HG02938 (cell line): ENCODE results near the gene CMPK1.
A peak's percentile ranks its signal among the peaks of the same experiment; 100 is the strongest.
"Not testable (repeated sequence)": the region's sequence is repeated elsewhere in the genome, so short reads cannot be mapped to it uniquely, and the experiment has no call there.

ENCODE experiments used
- ATAC-seq: cut with Tn5 transposase; IDR thresholded peaks from one replicate; pipeline ENCODE4 v1.9.1; 2021; ENCODE audit warnings: mild to moderate bottlenecking, moderate library complexity; ENCODE audit not compliant: unreplicated experiment

Gene CMPK1

DNA sequence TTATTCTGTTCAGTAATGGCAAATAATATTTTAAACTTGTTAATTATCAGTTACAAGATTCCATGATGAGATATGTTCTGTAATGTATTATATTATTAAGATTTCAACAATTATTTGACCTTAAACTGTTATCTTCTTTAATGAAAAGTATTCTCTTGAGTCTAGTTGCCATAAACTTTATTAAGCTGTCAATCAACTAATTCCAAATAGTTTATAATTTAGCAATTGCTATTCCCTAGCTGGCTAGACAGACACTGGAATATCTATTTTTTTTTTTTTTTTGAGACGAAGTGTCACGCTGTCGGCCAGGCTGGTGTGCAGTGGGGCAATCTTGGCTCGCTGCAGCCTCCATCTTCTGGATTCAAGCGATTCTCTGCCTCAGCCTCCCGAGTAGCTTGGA lies 3.8 kb downstream of the CMPK1 start:
- ATAC-seq = no peak

DNA sequence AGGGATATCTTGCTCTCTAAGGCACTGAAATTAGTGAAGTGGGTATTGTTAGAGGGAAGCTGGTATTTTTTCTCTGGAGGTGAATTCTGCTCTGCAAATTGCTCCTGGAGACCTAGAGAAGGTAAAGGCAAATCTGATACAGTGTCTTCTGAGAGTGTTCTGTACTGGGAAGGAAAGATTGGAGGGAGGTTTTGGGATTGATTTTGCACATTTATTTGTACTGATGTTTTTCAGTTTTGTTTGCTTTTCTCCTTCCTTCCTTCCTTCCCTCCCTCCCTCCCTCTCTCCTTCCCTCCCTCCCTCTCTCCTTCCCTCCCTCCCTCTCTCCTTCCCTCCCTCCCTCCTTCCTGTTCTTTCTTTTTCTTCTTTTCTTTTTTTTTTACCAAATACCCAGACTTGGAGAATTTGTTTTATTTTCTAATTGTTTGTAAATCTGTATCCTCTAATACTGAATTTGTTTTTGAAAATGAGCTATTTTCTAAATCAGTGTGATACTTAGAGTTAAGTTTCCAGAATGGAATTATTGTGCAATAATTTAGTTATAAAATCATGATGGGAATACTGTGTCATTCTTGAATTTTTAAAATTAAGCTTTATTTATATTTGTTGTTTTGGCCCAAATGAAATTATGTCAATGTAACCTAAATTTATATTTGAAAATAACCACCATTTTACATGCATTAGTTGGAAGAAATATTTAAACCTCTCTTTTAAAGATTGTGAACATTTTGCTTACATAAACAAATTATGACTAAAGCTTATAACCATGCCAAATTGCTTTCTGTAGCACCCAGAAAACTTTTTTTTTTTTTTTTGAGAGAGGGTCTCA lies 4.9 kb downstream of the CMPK1 start:
- ATAC-seq = no peak

DNA sequence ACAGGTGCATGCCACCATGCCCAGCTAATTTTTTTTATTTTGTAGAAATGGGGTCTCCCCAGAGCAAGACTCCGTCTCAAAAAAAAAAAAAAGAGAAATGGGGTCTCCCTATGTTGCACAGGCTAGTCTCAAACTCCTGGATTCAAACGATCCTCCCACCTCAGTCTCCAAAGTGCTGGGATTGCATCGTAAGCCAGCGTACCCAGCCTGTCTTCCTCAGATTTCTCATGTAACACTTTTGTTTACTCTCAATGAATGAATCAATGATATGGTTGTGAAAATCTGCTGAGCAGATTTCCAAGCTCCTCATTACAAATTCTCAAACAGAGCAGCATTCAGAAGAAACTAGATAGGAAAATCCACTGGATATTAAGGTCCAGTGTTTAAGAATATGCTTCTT lies 6.6 kb downstream of the CMPK1 start:
- no peak for ATAC-seq

DNA sequence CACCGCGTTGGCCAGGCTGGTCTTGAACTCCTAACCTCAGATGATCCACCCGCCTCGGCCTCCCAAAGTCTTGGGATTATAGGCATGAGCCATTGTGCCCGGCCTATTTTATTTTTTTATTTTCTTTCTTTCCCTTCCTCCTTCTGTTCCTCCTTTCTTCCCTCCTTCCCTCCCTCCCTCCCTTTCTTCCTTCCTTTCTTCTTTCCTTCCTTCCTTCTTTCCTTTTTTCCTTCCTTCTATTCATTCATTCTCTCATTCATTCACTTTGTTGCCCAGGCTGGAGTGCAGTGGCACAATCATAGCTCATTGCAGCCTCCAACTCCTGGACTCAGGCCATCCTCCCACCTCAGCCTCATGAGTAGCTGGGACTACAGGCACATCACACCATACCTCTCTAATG lies 13.4 kb downstream of the CMPK1 start:
- not testable (repeated sequence) for ATAC-seq

DNA sequence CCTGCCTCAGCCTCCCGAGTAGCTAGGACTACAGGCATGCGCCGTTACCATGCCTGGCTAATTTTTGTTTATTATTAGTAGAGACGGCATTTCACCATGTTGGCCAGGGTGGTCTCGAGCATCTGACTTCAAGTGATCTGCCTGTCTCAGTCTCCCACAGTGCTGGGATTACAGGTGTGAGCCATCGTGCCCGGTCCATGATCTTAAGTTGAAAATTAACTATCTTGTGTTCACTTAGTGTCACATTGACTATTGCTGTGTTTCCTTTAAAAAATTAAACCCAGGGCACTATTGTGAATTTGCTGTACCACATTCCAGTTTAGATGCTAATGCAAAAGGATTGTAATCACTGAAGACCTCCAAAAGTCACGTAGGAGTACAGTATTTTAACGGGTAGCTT lies 14.1 kb downstream of the CMPK1 start:
- no peak for ATAC-seq

DNA sequence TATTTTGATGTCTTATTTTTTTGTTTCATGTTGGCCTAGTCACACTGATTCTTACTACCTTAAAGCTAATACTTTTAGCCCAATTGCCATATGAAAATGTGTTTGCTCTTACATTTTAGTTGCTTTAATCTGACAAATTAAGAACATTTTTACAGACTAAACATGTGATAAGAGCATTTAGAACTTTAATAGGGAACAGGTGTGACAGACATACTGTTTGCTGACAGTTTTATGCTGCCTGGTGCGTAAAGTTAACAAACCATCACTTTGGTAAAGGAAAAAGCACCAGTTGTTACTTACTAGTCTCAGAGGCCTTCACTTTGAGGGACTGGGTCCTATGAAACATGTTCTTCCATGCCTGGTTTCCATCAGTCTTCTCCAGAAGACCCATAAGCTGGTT lies 14.7 kb downstream of the CMPK1 start:
- no peak for ATAC-seq

DNA sequence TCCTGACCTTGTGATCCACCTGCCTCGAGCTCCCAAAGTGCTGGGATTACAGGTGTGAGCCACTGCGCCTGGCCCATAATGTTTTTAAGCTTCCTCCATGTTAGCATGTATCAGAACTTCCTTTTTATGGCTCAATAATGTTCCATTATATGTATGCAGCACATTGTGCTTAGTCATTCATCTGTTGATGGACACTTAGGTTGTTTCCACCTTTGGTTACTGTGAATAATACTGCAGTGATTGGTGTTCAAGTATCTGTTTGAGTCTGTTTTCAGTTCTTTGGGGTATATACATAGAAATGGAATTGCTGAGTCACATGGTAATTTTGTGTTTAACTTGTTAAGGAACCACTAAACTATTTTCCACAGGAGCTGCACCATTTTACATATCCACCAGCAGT lies 17.7 kb downstream of the CMPK1 start:
- ATAC-seq = peak; percentile 83

DNA sequence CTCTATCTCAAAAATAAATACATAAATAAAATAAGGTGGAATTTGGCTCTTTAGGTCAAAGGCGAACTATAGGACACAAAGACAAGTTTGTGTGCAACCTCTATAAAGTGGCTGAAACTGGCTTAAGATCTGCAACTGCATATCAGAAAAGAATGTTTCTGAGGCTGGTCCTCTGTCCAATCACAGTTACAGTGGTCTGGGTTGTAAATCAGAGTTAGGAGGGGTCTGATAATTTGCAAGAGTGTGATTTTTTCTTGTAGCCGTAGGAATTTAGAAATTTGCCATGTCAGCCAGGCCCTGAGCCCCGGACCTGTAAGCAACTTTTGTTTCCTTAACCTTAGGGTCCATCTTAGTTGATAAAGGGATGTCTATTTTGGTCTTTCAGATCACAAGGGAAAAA lies 27.8 kb downstream of the CMPK1 start:
- no peak for ATAC-seq

DNA sequence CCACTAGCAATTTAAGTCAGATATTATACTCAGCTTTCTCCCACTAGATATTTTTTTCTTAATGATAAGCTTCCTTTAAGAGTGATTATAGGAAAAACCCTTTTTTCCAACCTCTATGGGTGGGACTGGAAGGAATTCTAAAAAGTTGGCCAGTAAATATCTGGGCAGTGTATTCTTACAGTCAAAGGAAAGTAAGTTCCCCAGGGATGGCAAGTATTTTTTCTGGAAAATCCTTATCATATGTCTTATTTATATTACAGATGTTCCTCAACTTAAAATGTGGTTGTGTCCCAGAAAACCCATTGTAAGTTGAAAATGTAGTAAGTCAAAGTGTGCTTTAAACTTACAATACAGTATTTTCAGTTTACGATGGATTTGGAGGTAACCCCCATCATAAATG lies 29.2 kb downstream of the CMPK1 start:
- ATAC-seq = no peak

DNA sequence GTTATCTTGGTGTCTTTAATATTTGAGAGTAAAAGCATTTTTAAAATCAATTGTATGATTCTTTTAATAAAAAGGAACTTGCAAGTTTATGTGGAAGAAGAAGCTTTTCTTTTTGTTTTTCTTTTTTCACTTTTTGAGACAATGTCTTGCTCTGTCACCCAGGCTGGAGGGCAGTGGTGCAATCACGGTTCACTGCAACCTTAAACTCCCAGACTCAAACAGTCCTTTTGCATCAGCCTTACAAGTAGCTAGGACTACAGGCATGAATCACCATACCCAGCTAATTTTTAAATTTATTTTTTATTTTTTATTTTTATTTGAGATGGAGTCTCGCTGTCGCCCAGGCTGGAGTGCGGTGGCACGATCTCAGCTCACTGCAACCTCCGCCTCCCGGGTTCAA lies 34.1 kb downstream of the CMPK1 start:
- no peak for ATAC-seq

DNA sequence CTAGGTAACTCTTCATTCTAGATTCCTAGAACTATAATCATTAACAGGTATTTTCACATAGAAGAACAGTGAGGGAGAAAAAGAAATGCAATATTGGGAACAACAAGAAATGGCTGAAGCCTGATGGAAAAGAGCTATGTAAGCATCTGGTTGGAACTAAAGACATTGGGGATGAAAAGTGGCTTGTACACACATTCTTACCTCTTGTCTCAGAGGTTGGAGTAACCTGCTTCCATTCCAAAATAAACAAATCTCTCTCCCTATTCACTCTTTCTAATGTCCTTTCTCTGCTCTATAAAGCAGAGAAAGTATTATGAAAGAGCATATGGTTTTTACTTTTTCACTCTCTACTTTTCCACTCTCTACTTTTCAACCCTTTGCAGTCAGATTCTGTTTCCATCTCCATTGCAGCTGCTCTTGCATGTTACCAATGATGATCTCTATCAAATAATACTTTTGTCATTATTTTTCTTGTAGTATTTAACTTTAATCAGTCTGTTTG lies 37.5 kb downstream of the CMPK1 start:
- no peak for ATAC-seq

DNA sequence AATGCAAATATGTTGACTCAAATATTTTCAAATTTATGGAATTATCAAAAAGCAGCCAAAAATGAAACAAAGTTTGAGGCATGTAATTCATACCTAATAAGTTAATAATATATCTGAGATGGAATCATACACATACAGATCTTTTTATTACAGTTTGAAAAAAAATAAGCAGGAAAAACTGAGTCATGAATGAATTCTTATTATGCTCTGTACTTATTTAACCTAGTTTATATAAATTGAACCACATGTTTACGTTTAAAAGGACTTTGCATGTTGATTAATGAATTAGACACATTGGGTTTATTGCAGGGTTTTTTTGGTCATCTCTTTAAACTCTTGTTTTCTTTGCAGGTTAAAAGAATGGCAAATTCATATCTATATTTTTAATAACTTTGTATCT lies 40.9 kb downstream of the CMPK1 start:
- ATAC-seq = no peak

DNA sequence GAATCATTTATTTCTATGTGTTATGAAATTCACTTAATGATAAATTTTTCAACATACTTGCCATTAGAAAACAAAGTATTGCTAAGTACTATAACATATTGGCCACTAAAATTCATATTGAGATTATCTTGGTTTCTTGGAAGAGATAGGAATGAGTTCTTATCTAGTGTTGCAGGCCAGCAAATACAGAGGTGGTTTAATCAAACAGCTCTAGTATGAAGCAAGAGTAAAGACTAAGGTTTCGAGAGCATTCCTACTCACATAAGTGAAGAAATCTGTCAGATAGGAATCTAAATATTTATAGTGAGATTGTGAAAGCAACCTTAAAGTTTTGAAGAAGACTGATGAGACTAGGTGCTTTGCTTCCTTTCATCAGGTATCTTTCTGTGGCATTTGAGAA lies 44.6 kb downstream of the CMPK1 start:
- no peak for ATAC-seq

DNA sequence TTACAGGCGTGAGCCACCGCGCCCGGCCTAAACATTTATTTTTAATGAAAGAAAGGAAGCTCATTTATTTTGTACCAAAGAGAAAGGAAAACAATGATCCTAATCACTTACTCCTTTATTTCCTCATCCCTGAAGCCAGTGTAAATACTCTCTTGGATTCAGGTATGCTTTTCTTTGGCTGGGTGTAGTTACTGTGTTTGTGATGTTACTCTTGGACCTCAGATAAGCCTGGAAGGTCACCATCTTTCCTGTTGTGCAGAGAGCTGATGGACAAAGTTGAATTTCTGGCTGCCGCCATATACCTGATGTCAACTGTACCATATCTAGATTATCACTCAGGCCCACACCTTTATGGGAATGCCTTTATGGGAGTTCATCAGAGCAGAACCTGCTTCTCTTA lies 47.1 kb downstream of the CMPK1 start:
- no peak for ATAC-seq

DNA sequence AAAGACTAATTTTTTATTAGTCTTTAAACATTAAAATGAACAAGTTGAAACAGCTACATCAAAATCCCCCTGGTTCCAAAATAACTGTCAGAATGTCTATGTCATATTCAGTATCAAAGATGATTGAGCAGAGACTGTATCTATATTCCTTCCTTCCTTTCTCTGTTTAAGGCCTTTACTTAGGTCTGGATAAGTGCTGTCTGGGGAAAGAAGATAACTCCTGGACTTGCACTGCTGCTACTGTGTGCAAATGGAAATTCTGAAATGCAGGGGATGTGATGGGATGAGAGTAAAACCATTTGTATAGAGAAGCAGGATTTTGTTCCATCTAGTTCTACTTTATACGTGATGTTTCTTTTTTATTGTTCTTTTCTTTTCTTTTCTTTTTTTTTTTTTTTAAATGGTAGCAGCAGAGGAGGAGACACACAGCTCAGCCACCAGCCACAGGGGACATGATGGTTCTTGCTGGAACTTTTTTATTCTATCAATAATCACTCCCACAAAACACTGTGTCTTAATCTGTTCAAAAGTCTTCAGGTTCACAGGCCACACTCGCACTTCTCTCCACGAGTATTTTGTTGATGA lies 48.9 kb downstream of the CMPK1 start:
- no peak for ATAC-seq

DNA sequence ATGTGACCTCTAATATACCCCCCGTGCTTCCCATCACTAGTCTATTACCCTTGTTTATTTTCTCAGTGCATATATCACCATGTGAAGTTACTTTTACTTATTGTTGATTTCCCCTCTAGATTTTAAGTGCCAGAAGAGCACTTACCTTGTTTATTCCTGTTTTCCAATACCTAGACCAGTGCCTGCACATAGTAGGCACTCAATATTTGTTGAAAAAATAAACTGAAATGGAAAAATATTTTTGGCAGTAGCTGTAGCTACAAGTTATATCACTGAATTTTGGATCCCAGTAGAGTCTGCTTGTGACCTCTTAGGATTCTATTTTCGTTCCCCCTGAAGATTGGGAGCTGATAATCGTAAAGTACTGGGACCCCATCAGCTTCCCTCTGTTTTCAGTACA lies 50.5 kb downstream of the CMPK1 start:
- ATAC-seq = no peak

DNA sequence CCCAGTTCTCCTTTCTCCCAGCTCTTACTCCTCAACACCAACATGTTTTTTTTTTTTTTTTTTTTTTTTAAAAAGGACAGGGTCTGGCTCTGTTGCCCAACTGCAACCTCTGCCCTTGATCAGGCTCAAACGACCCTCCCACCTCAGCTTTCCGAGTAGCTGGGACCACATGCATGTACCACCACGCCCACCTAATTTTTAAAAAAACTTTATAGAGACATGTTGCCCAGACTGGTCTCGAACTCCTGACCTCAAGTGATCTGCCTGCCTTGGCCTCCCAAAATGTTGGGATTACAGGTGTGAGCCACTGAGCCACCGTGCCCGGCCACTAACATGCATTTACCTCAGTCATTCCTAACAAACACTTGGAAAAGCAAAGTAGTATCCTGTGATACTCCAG lies 51.4 kb downstream of the CMPK1 start:
- no peak for ATAC-seq

DNA sequence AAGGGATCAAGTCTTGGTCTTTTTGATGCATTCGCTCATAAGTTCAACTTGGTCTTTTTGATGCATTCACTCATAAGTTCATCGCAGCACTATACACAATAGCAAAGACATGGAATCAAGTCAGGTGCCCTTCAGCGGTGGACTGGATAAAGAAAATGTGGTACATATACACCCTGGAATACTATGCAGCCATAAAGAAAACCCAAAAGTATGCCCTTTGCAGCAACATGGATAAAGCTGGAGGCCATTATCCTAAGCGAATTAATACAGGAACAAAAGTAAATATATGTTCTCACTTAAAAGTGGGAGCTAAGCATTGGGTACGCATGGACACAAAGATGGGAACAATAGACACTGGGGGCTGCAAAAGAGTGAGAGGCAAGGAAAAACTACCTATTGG lies 52.7 kb downstream of the CMPK1 start:
- no peak for ATAC-seq

DNA sequence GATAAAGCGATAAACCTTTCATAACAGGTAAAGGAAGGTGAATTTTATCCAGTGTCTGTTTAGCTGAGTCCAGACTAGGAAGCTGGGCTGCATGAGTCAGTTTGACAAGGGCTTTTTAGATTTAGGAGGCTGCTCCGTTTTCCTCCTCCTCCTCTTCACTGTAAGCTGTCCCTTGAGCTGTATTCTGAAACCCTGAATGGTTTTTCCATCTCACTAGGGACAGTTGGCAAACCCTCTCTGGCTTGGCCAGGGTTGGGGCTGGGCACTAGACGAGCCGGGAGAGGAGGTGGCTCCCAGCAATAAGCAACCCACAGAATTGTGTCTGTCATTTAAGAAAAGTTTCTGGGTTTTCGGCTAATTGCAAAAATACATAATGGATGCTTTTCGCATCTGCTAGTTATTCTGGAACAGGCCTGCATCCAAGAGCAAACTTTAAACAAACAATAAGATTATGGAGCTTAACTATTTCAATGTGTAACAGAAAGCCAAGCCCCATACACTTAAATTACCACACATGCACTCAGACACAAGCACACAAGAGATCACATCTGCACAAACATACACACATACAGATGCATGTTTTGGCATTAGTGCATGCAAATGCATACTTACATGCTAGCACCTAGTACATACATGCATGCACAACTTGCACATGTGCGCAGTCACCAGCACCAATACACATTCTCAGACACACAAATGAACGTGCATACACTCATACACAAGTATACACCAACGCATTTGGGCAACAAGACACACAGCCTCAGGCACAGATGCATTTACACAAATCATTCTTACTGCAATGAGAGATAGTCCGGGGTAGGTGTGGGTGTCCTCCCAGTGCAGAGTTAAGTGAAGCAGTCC lies 54.7 kb downstream of the CMPK1 start:
- no peak for ATAC-seq

DNA sequence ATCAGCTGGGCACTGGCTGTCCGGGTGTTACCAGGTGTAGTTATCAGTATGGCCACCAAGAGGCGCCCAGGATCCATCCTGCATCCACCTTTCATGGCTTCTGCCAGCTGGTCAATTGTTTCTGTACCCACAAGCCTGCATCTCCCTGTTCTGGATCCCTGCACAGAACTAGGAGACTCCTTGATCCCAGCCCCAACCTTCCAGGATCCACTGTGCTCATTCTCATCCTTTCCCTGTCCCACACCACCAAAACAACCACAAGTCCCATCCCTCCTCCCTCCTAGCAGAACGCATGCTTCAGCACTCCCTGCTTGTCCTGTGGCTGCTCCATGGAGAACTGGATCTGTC lies 55.3 kb downstream of the CMPK1 start:
- ATAC-seq = peak; percentile 68

DNA sequence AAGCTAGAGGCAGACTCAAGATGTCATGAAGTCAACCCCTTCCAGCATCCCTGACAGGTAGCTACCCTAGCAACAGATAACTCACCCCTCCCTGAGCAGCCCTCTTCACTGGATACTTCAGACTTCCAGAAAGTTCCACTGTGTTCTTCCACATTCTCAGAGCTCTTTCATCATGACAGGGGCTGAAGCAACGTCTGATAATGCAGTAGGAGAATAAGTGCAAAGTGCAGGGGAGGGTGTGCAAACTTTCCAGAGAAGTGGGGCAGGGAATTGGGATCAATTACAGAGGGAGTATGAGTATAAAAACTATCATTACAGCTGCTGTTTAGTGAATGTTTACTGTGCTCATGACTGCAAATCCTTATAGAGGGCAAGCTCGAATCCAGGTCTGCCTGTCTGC lies 56.1 kb downstream of the CMPK1 start:
- no peak for ATAC-seq

DNA sequence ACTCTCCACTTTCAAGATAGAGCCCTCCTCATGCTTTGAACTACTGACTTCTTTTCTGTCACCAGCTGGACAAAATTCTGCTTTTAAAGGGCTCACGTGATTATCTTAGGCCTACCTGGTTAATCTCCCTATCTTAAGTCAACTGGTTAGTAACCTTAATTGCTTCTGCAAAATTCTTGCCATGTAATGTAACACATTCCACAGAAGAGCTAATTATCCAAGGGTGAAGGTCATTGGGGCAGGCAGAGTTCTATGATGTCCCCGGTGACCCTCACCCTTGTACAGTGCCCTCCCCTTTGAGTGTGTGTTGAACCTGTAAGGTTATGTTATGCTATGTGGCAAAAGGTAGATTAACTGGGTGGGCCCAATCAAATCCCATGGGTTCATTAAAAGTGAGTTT lies 57.3 kb downstream of the CMPK1 start:
- ATAC-seq = no peak
